Fibroblast of villous mesenchyme (primary cell): ENCODE results near the gene ILRUN. TPM values are rescaled to one million over a fixed set of nuclear protein-coding genes. Genes with fewer than 3 reads are reported as not detected.
"Not testable (repeated sequence)": the region's sequence is repeated elsewhere in the genome, so short reads cannot be mapped to it uniquely, and the experiment has no call there.

Experiments used
- DNase-seq: peaks from one replicate; pipeline ENCODE4 v3.0.0-alpha.2; 2010; ENCODE audit warnings: low read depth
- H3K4me3 ChIP-seq: 2 replicates; pipeline ENCODE4 v1.5.1; 2011; ENCODE audit warnings: low read depth, mild to moderate bottlenecking, low read length
- total RNA-seq: library from RNA; depleted of rRNA; stranded (reverse); fragments of >200 nt; gene quantifications from 2 replicates; pipeline ENCODE4 v1.2.3, GENCODE V29; 2012
- TF ChIP-seq, protein P1 (sequence below): IDR thresholded peaks from 2 replicates; pipeline ENCODE4 v1.5.1; 2012; ENCODE audit warnings: low read depth, mild to moderate bottlenecking, low read length; ENCODE audit not compliant: insufficient read depth

Gene ILRUN
- total RNA-seq, 1 donor = 58.3 TPM

DNA sequence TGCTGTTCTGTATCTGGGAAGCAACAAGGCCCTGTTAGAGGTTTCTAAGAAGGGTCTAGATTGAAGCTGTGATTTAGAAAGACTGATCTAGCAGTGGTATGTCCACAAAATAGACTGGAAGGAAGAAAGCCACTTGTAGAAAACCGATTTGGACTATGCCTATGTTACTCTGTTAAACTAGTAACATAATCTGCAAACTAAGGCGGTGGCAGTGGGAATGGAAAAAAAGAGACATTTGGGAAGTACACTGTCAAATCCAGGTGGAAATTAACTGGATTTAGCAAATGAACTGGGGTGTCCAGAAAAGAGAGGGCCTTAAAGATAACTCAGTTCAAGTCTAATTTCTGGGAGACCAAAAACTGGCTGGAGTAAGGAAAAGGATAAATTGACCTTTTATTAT, 11.6 kb downstream of the ILRUN start:
- DNase-seq = no peak
- TF ChIP-seq, protein P1, sequence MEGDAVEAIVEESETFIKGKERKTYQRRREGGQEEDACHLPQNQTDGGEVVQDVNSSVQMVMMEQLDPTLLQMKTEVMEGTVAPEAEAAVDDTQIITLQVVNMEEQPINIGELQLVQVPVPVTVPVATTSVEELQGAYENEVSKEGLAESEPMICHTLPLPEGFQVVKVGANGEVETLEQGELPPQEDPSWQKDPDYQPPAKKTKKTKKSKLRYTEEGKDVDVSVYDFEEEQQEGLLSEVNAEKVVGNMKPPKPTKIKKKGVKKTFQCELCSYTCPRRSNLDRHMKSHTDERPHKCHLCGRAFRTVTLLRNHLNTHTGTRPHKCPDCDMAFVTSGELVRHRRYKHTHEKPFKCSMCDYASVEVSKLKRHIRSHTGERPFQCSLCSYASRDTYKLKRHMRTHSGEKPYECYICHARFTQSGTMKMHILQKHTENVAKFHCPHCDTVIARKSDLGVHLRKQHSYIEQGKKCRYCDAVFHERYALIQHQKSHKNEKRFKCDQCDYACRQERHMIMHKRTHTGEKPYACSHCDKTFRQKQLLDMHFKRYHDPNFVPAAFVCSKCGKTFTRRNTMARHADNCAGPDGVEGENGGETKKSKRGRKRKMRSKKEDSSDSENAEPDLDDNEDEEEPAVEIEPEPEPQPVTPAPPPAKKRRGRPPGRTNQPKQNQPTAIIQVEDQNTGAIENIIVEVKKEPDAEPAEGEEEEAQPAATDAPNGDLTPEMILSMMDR = no peak
- no peak overlapping the region for H3K4me3 ChIP-seq

DNA sequence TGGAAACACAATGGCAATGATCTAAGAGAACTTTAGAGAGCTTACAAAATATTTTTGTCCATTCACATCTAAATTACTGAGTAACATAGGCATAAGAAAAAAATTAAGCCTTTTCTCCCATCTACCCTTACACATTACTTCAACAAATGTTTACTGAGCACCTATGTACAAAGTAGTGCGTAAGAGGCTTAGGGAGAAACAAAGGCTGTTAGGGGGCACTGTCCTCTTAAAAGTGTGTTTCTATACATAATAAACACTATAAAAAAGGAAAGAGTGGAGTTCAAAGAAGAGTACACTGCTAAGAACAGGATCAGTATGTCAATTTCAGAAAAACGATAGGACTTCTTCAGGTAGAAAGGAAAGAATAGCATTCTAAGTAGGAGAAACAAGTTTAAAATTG, 12.2 kb downstream of the ILRUN start:
- TF ChIP-seq, protein P1 = no peak
- DNase-seq = no peak
- H3K4me3 ChIP-seq = no peak overlapping the region

DNA sequence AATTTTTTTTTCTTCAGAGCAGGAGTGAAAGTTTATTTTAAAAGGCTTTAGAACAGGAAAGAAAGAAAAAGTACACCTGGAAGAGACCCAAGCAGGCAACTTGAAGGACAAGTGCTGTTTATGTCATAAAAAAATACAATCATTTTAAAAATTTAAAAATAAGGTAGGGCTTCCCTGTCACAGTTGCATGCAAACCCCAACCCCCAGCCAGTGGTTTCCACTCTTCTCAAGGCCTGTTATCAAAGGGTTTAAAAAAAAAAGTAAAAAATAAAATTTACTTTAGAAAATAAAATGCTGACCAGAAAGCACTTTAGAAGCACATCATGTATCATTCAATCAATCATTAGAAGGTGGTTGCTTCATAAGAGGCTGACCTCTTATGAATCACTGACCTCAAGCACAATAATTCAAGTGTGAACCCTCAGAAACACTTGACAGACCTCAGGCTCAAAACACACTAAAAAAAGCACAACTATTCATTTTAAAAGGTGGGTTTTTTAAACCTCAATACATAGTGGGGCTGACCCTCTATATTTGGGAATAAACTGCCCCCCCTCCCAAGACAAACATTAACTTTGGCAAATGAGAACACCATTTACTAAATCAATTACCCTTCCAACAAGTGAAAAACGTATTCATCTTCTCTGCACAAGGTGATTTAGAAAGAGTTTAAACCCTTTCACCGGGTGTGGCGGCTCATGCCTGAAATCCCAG, 15.6 kb downstream of the ILRUN start:
- no peak for DNase-seq
- TF ChIP-seq, protein P1 = no peak

DNA sequence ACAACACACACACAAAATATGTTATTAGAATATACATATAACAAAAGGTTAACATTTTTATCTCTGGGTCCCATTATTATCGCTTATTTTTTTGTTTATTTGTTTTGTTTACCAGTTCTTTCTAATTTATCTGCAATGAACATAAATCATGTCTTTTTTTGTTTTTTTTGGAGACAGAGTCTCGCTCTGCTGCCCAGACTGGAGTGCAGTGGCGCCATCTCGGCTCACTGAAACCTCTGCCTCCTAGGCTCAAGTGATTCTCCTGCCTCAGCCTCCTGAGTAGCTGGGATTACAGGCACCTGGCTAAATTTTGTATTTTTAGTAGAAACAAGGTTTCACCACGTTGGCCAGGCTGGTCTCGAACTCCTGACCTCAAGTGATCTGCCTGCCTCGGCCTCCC, 16.3 kb downstream of the ILRUN start:
- DNase-seq, H3K4me3 ChIP-seq: not testable (repeated sequence)

More for the DNA sequence above, 15.6 kb downstream of the ILRUN start:
- H3K4me3 ChIP-seq = no peak overlapping the region

DNA sequence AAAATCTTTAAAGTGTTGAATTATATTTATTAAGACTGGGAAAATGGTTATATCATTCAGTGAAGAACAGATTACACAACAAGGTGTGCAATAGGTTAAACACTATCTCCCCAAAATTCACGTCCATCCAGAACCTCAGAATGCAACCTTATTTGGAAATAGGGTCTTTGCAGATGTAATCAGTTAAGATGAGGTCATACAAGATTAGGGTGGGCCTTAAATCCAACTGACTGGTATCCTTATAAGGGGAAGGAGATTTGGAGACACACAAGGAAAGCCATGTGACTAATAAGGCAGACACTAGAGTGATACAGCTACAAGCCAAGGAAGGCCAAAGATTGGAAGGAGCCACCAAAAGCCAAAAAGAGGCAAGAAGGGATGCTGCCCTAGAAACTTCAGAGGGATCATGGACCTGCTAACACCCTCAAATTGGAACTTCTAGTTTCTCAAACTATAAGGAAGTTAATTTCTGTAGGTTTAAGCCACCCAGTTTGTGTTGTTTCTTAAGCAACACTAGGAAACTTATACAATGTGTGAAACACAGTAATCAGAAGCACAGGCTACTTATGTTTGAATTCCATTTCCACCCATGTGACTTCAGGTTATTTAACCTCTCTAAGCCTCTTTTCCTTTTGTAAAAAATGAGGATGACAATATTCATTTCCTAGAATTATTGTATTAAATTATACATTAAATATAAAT, 16.9 kb downstream of the ILRUN start:
- no peak for DNase-seq
- no peak overlapping the region for H3K4me3 ChIP-seq
- TF ChIP-seq, protein P1 = no peak

DNA sequence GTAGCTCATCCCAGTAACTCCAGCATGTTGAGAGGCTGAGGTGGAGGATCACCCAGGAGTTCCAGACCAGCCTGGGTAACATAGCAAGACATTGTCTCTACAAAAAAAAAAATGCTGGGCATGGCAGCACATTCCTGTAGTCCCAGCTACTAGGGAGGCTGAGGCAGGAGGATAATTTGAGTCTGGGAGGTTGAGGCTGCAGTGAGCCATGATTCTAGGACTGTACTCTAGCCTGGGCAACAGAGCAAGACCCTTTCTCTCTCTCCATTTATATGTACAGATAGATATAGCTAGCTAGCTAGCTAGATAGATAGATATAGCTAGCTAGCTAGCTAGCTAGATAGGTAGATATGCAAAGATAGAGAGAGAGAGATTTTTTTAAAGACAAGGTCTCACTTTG, 20.4 kb downstream of the ILRUN start:
- DNase-seq = no peak
- TF ChIP-seq, protein P1 = no peak
- H3K4me3 ChIP-seq = no peak overlapping the region

DNA sequence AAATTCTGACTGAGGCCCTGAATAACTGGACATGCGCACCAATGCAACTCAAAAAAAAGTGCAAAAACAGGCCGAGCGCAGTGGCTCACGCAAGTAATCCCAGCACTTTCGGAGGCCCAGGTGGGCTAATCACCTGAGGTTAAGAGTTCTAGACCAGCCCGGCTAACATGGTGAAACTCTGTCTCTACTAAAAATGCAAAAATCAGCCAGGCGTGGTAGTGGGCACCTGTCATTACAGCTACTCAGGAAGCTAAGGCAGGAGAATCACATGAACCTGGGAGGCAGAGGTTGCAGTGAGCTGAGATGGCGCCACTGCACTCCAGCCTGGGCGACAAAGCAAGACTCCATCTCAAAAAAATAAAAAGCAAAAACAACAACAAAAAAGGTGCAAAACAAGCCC, 21.6 kb downstream of the ILRUN start:
- not testable (repeated sequence) for DNase-seq

DNA sequence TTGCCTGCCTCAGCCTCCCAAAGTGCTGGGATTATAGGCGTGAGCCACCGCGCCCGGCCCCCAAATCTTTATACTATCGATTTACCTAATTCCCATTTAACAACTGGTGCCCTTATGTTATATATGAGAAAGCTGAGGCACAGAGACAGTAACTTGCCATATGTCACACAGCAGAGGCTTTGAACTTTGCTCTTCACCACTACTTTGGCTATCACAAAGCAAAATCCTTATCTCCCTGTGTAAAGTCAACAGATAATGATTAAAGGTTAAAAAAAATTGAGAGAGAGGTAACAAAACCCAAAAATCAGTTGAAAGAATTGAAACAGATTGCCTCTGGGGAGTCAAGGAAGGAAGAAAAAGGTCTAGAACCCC, 22.3 kb downstream of the ILRUN start:
- H3K4me3 ChIP-seq = no peak overlapping the region
- TF ChIP-seq, protein P1 = no peak
- DNase-seq = no peak

More for the DNA sequence above, 21.6 kb downstream of the ILRUN start:
- H3K4me3 ChIP-seq = not testable (repeated sequence)
